ENCODE data around the gene NWD2.

The NWD2 gene

DNA sequence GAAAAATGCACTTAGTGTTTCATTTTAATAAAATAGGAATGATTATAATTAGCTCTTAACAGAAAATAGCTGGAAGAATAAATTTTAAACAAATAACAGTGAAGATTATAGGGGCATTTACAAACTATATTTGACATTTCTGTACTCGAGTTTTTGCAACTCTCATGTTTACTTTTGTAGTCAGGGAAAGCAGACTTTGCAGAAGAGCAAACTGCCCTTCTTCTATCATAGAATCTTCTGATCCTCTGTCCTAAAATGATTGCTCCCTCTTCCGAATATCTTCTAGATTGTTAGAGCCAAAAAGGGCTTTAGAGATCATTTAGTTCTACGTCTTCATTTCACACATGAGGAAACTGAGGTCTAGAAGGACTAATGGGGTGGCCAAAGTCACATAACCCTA, 222.7 kb downstream of the NWD2 start:
- Histone ChIP-seq H3K27me3 (ENCODE audit: insufficient read depth, low read length) (peaks cover 75% of the 10 kb centered on the region), H3K4me3 (ENCODE audit: low read depth, low read length) (no peak overlapping the region), H3K4me1 (ENCODE audit: control insufficient read depth, insufficient read depth, low read length, unreplicated experiment) (no peaks in the 10 kb centered on the region), H3K79me2 (ENCODE audit: control insufficient read depth, insufficient read depth, low read length, unreplicated experiment) (no peaks in the 10 kb centered on the region), H3K36me3 (ENCODE audit: insufficient read depth, low read length) (no peaks in the 10 kb centered on the region), H3K27ac (ENCODE audit: low read depth, low read length) (no peak overlapping the region), H2AFZ (ENCODE audit: low read length, unreplicated experiment) (no peak overlapping the region)

DNA sequence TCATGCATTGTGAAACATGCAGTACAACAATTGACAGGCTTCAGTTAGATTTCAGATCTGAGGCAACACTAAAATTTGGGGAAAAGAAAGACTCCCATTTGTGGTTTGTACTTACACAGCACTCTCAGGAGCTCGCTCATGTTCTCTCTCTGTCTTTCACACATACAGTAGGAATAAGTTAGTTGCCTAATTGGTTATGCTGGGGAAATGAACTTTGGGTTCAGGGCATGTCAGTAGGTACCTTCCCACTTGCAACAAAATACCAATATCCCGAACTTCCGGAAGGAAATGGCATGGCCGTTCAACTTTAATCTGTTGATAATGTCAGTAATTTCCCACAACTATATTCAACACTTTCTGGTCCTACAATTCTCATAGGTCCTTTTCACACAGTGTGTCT, 223.3 kb downstream of the NWD2 start:
- Histone ChIP-seq H3K4me3 (ENCODE audit: low read depth, low read length) (no peak overlapping the region), H3K36me3 (ENCODE audit: insufficient read depth, low read length) (no peaks in the 10 kb centered on the region), H3K27me3 (ENCODE audit: insufficient read depth, low read length) (peaks cover 75% of the 10 kb centered on the region), H2AFZ (ENCODE audit: low read length, unreplicated experiment) (no peak overlapping the region), H3K4me1 (ENCODE audit: control insufficient read depth, insufficient read depth, low read length, unreplicated experiment) (no peaks in the 10 kb centered on the region), H3K27ac (ENCODE audit: low read depth, low read length) (no peak overlapping the region), H3K79me2 (ENCODE audit: control insufficient read depth, insufficient read depth, low read length, unreplicated experiment) (no peaks in the 10 kb centered on the region)

DNA sequence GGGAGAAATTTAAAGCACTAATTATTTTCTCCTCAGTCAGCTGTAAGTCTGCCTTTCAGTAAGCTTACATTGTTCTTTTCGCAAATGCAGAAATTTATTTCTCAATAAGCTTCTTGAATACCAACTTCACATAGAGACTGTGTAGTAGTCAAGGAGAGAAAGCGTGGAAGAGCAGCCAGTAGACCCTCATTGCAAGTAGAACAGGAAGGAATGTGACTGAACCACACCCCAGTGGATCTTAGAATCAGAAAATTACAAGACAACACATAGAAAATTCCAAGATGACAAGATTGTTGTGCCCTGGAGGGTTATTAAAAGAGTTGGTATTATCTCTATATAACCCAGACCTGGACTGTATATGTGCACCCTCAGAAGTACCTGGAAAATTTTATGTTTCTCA, 224.7 kb downstream of the NWD2 start:
- H3K27ac ChIP-seq (ENCODE audit: low read depth, low read length): no peak overlapping the region
- no peak overlapping the region for H2AFZ ChIP-seq (ENCODE audit: low read length, unreplicated experiment)
- H3K4me3 ChIP-seq (ENCODE audit: low read depth, low read length): no peak overlapping the region
- no peaks in the 10 kb centered on the region for H3K4me1 ChIP-seq (ENCODE audit: control insufficient read depth, insufficient read depth, low read length, unreplicated experiment)
- peaks cover 71% of the 10 kb centered on the region for H3K27me3 ChIP-seq (ENCODE audit: insufficient read depth, low read length)
- H3K79me2 ChIP-seq (ENCODE audit: control insufficient read depth, insufficient read depth, low read length, unreplicated experiment): no peaks in the 10 kb centered on the region
- no peaks in the 10 kb centered on the region for H3K36me3 ChIP-seq (ENCODE audit: insufficient read depth, low read length)

DNA sequence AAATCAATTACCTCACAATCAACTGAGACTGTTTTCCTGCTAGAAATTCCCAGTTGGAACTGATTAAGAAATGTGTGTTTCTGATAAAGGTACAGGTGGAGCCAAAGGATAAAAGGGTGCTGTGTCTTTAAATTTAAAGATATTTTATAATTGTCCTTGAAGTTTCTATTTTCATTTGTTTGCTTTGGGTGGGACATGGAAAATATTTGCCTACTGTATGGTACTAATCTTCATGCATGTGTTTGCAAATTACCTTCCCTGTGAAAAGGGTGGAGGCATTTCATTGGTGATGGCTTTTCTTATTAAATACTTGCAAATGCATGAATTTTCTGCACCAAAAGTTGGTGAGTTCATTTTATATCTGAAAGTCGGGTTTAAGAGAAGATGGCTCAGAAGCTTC, 225.7 kb downstream of the NWD2 start:
- Histone ChIP-seq H3K27me3 (ENCODE audit: insufficient read depth, low read length) (peaks cover 71% of the 10 kb centered on the region), H3K4me3 (ENCODE audit: low read depth, low read length) (no peak overlapping the region), H3K79me2 (ENCODE audit: control insufficient read depth, insufficient read depth, low read length, unreplicated experiment) (no peaks in the 10 kb centered on the region), H3K36me3 (ENCODE audit: insufficient read depth, low read length) (no peaks in the 10 kb centered on the region), H3K4me1 (ENCODE audit: control insufficient read depth, insufficient read depth, low read length, unreplicated experiment) (no peaks in the 10 kb centered on the region), H2AFZ (ENCODE audit: low read length, unreplicated experiment) (no peak overlapping the region), H3K27ac (ENCODE audit: low read depth, low read length) (no peak overlapping the region)

DNA sequence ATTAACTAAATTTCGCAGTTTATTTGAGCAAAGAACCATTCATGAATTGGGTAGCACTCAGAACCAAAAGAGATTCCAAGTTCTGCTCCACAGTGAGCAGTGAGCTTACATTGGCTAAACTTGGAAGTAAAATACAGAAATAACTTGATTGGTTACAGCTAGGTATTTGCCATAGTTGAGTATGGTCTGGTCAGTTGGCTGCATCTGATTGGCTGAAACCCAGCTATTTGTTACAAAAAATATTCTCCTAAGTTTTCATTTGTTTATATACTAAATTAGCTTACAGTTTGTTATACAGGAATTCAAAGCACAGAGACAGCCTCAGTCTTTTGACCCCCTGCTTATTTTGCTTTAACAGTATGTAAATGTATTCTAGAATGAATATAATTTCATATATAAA, 226.6 kb downstream of the NWD2 start:
- Histone ChIP-seq H3K27me3 (ENCODE audit: insufficient read depth, low read length) (peaks cover 67% of the 10 kb centered on the region), H3K36me3 (ENCODE audit: insufficient read depth, low read length) (no peaks in the 10 kb centered on the region), H3K4me1 (ENCODE audit: control insufficient read depth, insufficient read depth, low read length, unreplicated experiment) (no peaks in the 10 kb centered on the region), H3K79me2 (ENCODE audit: control insufficient read depth, insufficient read depth, low read length, unreplicated experiment) (no peaks in the 10 kb centered on the region), H2AFZ (ENCODE audit: low read length, unreplicated experiment) (no peak overlapping the region), H3K4me3 (ENCODE audit: low read depth, low read length) (no peak overlapping the region), H3K27ac (ENCODE audit: low read depth, low read length) (no peak overlapping the region)

DNA sequence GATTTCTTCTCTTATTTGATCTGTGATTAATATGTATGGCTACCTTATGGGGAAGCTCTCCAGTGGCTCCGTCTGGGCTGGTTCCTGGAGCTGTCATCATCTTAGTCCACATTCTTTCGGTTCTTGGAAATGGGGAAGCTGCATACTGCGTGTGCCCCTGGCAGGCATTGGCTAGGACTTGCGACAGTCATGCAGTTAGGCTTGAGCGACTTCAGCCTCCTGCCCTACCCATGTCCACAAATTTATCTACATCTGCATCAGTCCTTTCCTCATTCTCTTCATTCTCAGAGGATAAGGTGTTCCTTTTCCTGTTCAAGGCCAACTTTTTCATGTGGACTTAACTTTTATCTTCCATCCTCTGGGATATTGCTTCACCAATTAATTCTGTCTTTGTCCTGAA, 227.4 kb downstream of the NWD2 start:
- H3K36me3 ChIP-seq (ENCODE audit: insufficient read depth, low read length): no peaks in the 10 kb centered on the region
- no peak overlapping the region for H2AFZ ChIP-seq (ENCODE audit: low read length, unreplicated experiment)
- no peak overlapping the region for H3K4me3 ChIP-seq (ENCODE audit: low read depth, low read length)

DNA sequence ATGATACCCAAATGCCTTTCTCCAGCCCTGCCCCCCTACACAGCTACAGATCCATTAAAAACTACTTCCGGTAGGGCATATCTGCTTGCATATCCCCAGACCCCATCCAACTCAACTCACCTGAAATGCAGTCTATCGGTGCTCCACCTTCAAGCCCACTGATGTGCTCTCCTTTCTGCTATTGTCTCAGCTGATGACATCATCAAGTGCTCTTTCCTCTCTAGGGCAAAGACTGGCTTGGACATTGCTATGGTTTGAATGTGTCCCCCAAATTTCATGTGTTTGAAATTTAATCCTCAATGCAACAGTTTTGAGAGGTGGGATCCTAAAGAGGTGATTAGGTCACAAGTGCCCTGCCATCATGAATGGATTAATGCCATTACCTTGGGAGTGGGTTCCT, 229.3 kb downstream of the NWD2 start:
- H3K4me3 ChIP-seq (ENCODE audit: low read depth, low read length): no peak overlapping the region
- peaks cover 58% of the 10 kb centered on the region for H3K27me3 ChIP-seq (ENCODE audit: insufficient read depth, low read length)
- no peak overlapping the region for H2AFZ ChIP-seq (ENCODE audit: low read length, unreplicated experiment)
- no peaks in the 10 kb centered on the region for H3K4me1 ChIP-seq (ENCODE audit: control insufficient read depth, insufficient read depth, low read length, unreplicated experiment)
- H3K79me2 ChIP-seq (ENCODE audit: control insufficient read depth, insufficient read depth, low read length, unreplicated experiment): no peaks in the 10 kb centered on the region
- no peaks in the 10 kb centered on the region for H3K36me3 ChIP-seq (ENCODE audit: insufficient read depth, low read length)
- H3K27ac ChIP-seq (ENCODE audit: low read depth, low read length): no peak overlapping the region

More for the DNA sequence above, 227.4 kb downstream of the NWD2 start:
- Histone ChIP-seq H3K27me3 (ENCODE audit: insufficient read depth, low read length) (peaks cover 70% of the 10 kb centered on the region), H3K4me1 (ENCODE audit: control insufficient read depth, insufficient read depth, low read length, unreplicated experiment) (no peaks in the 10 kb centered on the region), H3K27ac (ENCODE audit: low read depth, low read length) (no peak overlapping the region), H3K79me2 (ENCODE audit: control insufficient read depth, insufficient read depth, low read length, unreplicated experiment) (no peaks in the 10 kb centered on the region)

DNA sequence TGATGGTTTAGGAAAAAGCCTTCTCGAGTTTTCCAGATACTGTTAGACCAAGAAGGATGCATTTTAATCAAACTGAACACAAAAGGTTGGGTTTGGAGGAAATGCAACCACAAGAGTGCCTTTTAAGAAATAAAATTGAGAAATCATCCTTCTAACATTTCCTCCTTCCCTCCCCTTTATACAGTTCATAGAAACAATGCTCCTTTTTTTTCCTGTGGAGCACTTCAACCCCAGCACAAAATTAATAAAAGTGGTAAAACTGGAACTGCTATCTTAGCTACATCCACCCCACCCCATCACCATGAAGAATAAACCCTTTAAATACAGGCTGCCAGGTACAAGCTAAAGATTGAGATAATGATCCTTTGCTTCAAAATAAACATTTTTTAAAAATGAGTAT, 230.5 kb downstream of the NWD2 start:
- Histone ChIP-seq H3K27ac (ENCODE audit: low read depth, low read length) (no peak overlapping the region), H3K36me3 (ENCODE audit: insufficient read depth, low read length) (no peaks in the 10 kb centered on the region), H3K27me3 (ENCODE audit: insufficient read depth, low read length) (peaks cover 57% of the 10 kb centered on the region), H2AFZ (ENCODE audit: low read length, unreplicated experiment) (no peak overlapping the region), H3K4me1 (ENCODE audit: control insufficient read depth, insufficient read depth, low read length, unreplicated experiment) (no peaks in the 10 kb centered on the region), H3K4me3 (ENCODE audit: low read depth, low read length) (no peak overlapping the region), H3K79me2 (ENCODE audit: control insufficient read depth, insufficient read depth, low read length, unreplicated experiment) (no peaks in the 10 kb centered on the region)

DNA sequence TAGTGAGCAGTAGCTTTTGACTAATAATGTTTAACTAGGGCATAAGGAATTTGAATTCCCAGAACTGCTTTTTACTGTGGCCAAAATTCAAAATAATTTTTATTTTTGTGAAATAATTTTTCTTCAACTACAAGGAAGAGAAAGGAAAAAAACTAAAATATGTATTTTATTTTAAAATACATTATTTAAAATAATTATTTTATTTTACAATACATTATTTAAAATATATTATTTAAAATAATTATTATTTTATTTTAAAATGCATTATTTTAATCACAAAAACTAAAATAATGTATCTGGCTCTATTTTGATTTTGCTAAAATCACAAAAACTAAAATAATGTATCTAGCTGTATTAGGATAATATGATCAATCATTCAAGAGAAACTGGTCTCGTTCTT, 231.2 kb downstream of the NWD2 start:
- no peak overlapping the region for H3K4me3 ChIP-seq (ENCODE audit: low read depth, low read length)
- H3K79me2 ChIP-seq (ENCODE audit: control insufficient read depth, insufficient read depth, low read length, unreplicated experiment): no peaks in the 10 kb centered on the region
- no peak overlapping the region for H3K27ac ChIP-seq (ENCODE audit: low read depth, low read length)
- peaks cover 54% of the 10 kb centered on the region for H3K27me3 ChIP-seq (ENCODE audit: insufficient read depth, low read length)
- no peaks in the 10 kb centered on the region for H3K36me3 ChIP-seq (ENCODE audit: insufficient read depth, low read length)
- H2AFZ ChIP-seq (ENCODE audit: low read length, unreplicated experiment): no peak overlapping the region
- no peaks in the 10 kb centered on the region for H3K4me1 ChIP-seq (ENCODE audit: control insufficient read depth, insufficient read depth, low read length, unreplicated experiment)

DNA sequence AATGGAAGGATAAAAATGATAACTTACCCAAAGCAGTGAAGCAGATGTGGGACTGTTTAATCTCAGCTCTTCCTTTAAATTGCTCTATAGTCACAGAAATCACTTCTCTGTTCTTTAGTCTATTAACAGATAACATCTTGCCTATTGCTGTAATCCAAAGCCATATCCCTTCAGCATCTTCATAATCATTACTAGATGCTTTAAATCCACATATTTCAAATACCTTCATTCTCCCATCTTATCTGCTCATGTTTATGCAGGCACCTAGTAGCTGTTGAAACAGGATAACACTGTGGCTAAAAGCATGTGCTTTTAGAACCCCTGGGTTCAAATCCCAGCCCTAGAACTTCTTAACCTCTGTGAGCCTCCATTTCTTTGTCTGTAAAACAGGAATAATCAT, 231.7 kb downstream of the NWD2 start:
- no peak overlapping the region for H3K27ac ChIP-seq (ENCODE audit: low read depth, low read length)
- no peaks in the 10 kb centered on the region for H3K79me2 ChIP-seq (ENCODE audit: control insufficient read depth, insufficient read depth, low read length, unreplicated experiment)
- no peaks in the 10 kb centered on the region for H3K36me3 ChIP-seq (ENCODE audit: insufficient read depth, low read length)
- no peaks in the 10 kb centered on the region for H3K4me1 ChIP-seq (ENCODE audit: control insufficient read depth, insufficient read depth, low read length, unreplicated experiment)
- H2AFZ ChIP-seq (ENCODE audit: low read length, unreplicated experiment): no peak overlapping the region
- H3K27me3 ChIP-seq (ENCODE audit: insufficient read depth, low read length): peaks cover 51% of the 10 kb centered on the region
- no peak overlapping the region for H3K4me3 ChIP-seq (ENCODE audit: low read depth, low read length)

DNA sequence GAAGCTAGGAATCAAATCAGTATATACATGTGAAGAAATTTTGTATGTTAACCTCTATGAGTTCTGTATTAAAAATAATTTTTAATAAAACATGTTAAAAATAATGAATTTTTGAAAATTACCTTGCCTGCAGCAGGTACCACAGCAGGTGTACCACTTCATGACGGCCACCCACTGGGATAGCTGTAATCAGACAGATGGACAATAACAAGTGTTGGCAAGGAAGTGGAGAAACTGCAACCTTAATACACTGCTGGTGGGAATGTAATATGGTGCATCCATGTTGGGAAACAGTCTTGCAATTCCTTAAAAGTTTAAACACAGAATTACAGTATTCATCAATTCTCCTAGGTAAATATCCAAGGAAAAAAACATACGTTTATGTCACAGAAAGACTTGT, 232.1 kb downstream of the NWD2 start:
- Histone ChIP-seq H2AFZ (ENCODE audit: low read length, unreplicated experiment) (no peak overlapping the region), H3K27ac (ENCODE audit: low read depth, low read length) (no peak overlapping the region), H3K4me3 (ENCODE audit: low read depth, low read length) (no peak overlapping the region), H3K27me3 (ENCODE audit: insufficient read depth, low read length) (peaks cover 47% of the 10 kb centered on the region), H3K79me2 (ENCODE audit: control insufficient read depth, insufficient read depth, low read length, unreplicated experiment) (no peaks in the 10 kb centered on the region), H3K4me1 (ENCODE audit: control insufficient read depth, insufficient read depth, low read length, unreplicated experiment) (no peaks in the 10 kb centered on the region), H3K36me3 (ENCODE audit: insufficient read depth, low read length) (no peaks in the 10 kb centered on the region)

DNA sequence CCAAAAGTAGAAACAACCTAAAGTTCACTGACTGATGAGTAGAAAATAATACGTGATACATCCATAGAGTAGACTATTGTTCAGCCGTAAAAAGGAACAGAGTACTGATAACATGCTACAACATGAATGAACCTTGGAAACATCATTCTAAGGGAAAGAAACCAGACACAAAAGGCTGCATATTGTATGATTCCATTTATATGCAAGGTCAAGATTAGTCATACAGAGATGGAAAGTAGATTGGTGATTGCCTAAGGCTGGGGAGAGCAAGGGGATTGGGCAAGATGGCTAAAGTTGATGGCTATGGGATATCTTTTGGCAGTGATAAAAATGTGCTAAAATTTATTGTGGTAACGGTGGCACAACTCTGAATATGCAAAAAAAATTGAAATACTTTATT, 232.6 kb downstream of the NWD2 start:
- H3K4me1 ChIP-seq (ENCODE audit: control insufficient read depth, insufficient read depth, low read length, unreplicated experiment): no peaks in the 10 kb centered on the region
- H3K79me2 ChIP-seq (ENCODE audit: control insufficient read depth, insufficient read depth, low read length, unreplicated experiment): no peaks in the 10 kb centered on the region
- H3K36me3 ChIP-seq (ENCODE audit: insufficient read depth, low read length): no peaks in the 10 kb centered on the region
- peaks cover 43% of the 10 kb centered on the region for H3K27me3 ChIP-seq (ENCODE audit: insufficient read depth, low read length)
- H3K27ac ChIP-seq (ENCODE audit: low read depth, low read length): no peak overlapping the region
- H3K4me3 ChIP-seq (ENCODE audit: low read depth, low read length): no peak overlapping the region
- no peak overlapping the region for H2AFZ ChIP-seq (ENCODE audit: low read length, unreplicated experiment)
